C4-2B (cell line): Measurements from ENCODE around the gene MINAR1.

Experiments used
- H3K27ac ChIP-seq: fragments of 450-650 bp; 2 replicates; pipeline ENCODE4 v1.5.1; 2017
- ZFX ChIP-seq: fragments of 450-650 bp; IDR thresholded peaks from 2 replicates; pipeline ENCODE4 v1.6.1; 2017
- TF ChIP-seq, protein P1 (sequence below): fragments of 450-650 bp; conservative IDR thresholded peaks from 2 replicates; pipeline ENCODE4 v1.5.1; 2017; ENCODE audit warnings: mild to moderate bottlenecking

MINAR1 gene

DNA sequence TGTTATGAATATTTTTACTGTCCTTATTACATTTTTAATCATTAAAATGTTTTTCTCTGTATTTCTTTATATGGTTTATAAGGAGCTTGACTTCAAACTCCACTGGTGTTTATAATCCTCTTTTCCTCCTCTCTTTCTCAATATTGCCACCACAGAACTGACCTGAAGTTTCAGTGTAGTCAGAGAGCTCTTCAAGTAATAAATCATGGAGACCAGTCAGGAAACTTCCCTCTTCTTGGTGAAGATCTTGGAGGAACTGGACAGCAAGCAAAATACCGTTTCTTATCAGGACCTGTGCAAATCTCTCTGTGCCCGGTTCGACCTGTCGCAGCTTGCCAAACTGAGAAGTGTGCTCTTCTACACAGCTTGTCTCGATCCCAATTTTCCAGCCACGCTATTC lies 23.8 kb downstream of the MINAR1 start:
- TF ChIP-seq ZFX = no peak
- TF ChIP-seq, protein P1, sequence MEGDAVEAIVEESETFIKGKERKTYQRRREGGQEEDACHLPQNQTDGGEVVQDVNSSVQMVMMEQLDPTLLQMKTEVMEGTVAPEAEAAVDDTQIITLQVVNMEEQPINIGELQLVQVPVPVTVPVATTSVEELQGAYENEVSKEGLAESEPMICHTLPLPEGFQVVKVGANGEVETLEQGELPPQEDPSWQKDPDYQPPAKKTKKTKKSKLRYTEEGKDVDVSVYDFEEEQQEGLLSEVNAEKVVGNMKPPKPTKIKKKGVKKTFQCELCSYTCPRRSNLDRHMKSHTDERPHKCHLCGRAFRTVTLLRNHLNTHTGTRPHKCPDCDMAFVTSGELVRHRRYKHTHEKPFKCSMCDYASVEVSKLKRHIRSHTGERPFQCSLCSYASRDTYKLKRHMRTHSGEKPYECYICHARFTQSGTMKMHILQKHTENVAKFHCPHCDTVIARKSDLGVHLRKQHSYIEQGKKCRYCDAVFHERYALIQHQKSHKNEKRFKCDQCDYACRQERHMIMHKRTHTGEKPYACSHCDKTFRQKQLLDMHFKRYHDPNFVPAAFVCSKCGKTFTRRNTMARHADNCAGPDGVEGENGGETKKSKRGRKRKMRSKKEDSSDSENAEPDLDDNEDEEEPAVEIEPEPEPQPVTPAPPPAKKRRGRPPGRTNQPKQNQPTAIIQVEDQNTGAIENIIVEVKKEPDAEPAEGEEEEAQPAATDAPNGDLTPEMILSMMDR = no peak
- H3K27ac ChIP-seq = no peak overlapping the region

DNA sequence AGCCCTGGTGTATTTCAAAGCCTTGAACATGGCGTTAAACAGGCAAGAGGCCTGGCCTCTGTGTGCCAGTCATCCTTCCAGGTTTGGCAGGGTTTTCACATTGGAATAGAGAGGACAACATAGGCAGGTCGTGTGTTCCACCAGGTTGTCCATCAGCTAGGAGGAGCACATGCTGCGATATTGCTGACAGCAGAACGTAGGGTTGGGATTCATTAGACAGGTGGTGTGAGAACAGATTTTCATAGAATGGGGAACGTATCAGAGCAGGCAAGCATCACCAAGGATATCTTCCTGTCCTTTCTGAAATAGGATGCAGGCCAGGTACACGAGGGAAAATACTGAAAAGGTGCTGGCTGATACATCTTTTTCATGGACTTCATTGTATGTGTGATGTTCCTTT lies 26.4 kb downstream of the MINAR1 start:
- TF ChIP-seq, protein P1 = no peak
- no peak for TF ChIP-seq ZFX
- no peak overlapping the region for H3K27ac ChIP-seq

DNA sequence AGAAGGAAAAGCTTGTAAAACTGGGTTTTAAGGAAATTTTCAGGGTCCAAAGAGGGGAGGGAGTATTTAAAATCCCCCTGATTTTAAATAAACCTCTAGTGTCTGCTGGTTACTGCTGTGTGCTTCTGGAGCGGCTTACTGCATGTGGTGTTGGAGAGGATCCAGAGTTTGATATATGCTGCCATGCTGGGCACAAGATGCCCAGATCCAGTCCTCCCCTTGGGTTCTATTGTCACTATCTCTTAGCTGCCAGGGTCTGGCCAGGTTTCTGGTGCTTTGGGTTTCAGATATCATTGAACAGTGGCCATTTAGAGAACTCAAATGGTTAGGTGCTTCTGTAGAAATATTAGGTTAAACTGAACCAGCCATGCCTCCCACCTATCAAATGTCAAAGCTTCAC lies 27.5 kb downstream of the MINAR1 start:
- no peak overlapping the region for H3K27ac ChIP-seq
- TF ChIP-seq ZFX = no peak
- TF ChIP-seq, protein P1 = no peak

DNA sequence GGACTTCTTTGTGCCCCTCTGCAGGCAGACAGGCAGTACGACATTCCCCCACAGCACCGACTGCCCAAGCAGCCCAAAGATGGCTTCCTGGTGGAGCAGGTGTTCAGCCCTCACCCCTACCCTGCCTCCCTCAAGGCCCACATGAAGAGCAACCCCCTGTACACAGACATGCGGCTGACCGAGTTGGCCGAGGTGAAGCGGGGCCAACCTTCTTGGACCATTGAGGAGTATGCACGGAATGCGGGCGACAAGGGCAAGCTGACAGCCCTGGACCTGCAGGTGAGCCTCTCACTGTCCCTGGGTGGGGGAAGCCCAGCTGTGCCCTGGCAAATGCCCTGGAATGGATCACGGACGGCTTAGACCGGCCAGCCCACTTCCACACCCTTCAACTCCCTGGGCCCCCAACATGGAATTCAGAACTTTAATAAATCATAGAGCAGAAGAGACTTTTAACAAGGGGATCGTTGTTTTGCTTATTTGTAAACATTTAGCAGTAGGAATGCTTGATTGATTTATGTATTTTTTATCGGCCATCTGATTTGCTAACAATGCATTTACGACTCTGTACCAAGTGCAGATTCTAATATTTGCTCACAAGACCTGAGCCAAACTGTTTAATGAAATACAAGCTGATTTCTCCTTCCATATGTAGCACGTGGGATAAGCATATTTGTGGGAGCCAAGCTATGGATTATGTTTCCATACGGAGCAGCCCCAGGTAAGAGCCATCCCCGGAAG lies 31.1 kb downstream of the MINAR1 start:
- TF ChIP-seq, protein P1 = no peak
- TF ChIP-seq ZFX = no peak
- no peak overlapping the region for H3K27ac ChIP-seq

DNA sequence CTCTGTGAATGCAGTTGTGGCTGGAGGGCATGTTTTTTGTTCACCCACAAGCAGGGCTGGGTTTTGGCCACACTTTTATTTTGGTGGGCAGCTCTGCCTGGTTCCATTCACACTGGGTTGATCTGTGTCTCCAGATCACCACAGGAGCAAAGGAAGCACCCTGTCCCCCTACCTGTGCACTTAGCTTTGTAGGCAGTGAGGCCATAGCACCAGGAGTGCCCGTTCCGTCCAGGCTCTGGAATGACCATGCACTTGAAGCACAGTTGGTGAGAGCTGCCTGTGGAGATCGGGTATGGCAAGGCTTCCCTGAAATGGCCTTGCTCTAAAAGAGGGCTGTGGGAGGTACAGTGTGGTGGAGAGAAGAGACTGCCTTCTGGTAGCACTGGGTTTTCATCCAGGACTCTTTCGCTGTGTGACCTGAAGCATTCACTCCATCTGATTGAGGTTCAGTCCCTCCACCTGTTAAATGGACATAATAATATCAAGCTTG lies 31.7 kb downstream of the MINAR1 start:
- TF ChIP-seq ZFX = no peak
- TF ChIP-seq, protein P1 = no peak
- H3K27ac ChIP-seq = no peak overlapping the region

DNA sequence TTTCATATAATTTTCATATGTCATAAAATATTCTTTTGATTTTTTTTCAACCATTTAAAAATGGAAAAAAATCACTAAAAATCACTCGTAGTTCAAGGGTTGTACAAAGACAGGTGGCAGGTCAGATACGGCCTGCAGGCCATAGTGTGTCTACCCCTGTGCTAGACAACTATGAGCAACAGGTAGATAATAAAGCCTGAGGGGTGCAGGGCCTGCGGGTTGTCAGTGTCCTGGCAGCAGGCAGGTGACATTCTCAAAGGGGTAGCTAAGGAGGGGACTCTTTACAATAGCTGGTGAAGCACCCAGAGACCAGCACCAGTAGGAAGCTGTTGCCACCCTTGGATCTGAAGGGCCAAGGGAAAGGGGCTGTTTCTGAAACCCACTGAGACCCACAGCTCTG lies 34.4 kb downstream of the MINAR1 start:
- H3K27ac ChIP-seq = no peak overlapping the region
- TF ChIP-seq, protein P1 = no peak
- TF ChIP-seq ZFX = no peak

DNA sequence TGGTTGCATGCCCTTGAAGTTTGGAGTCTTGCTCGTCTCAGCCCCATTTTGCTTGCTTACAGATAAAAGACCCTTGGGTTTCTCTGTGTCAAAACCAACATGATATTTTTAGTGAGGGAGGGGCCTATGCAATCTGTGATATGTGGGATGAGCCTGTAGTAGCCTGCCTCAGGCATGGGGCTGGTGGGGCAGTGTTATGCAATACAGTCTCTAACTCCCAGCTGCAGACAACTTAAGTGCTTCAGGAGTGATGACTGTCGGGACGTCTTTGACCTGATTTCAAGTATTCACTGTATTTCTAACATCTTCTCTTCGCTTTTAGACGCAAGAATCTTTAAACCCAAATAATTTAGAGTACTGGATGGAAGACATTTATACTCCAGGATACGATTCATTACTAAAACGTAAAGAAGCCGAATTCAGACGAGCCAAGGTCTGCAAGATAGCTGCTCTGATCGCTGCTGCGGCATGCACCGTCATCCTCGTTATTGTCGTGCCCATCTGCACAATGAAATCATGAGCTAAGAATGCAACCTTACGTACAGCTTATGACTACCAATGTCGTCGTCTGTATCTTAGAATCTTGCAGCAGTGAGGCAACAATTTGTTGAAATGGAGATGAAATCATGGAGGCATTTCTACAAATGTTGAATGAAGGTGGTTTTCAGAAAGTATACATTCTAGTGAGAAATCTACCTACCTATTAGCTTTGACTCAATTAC lies 35.9 kb downstream of the MINAR1 start:
- no peak for TF ChIP-seq ZFX
- TF ChIP-seq, protein P1 = no peak
- no peak overlapping the region for H3K27ac ChIP-seq
